Cardiac septum (tissue), 1 donor: ENCODE measurements around the gene DDX6. TPM values are rescaled to one million over a fixed set of nuclear protein-coding genes. Genes with fewer than 3 reads are reported as not detected.
"Not testable (repeated sequence)": the region's sequence is repeated elsewhere in the genome, so short reads cannot be mapped to it uniquely, and the experiment has no call there.

Source experiments
- DNase-seq: peaks from one replicate; pipeline ENCODE4 v3.0.0-alpha.2; 2020; ENCODE audit warnings: low spot score
- intact Hi-C: fragments of 100-400 bp; cut with DNase I; formaldehyde crosslinking; loops from one replicate; pipeline ENCODE4 v1.14.0; 2022
- total RNA-seq: library from RNA; stranded (reverse); fragmentation: NEBNext Ultra II Directional; extraction: Animal tissue kit (Norgen Biotek cat#: 25700); gene quantifications from one replicate; pipeline ENCODE4 v1.2.1, GENCODE V29; 2021
- donor health status: DM: no; HTN: no; CAD: no.

Gene DDX6
- total RNA-seq, 1 donor from 2014 or later: 118 TPM

GRCh38 chr11:118714816-118715215 is 76.1 kb downstream of the DDX6 start:
- intact Hi-C loops: no loop called here

GRCh38 chr11:118714416-118714815 is 76.5 kb downstream of the DDX6 start:
- intact Hi-C loops, DNase-seq: not testable (repeated sequence)

More at GRCh38 chr11:118714816-118715215, 76.1 kb downstream of the DDX6 start:
- DNase-seq: no peak

GRCh38 chr11:118708296-118708695 is 82.7 kb downstream of the DDX6 start:
- intact Hi-C loops: no loop called here
- DNase-seq: no peak

- no peak for DNase-seq
- intact Hi-C loops: no loop called here
Measured at GRCh38 chr11:118706546-118706825, 84.5 kb downstream of the DDX6 start.

- intact Hi-C loops: no loop called here
- no peak for DNase-seq
Measured at GRCh38 chr11:118705791-118706545, 85.0 kb downstream of the DDX6 start.

GRCh38 chr11:118705111-118705741 is 85.7 kb downstream of the DDX6 start:
- intact Hi-C loops: no loop called here
- no peak for DNase-seq

- intact Hi-C loops: no loop called here
- no peak for DNase-seq
Measured at GRCh38 chr11:118703563-118704106, 87.3 kb downstream of the DDX6 start.

- intact Hi-C loops: no loop called here
Measured at GRCh38 chr11:118699506-118700220, 91.3 kb downstream of the DDX6 start.

More at GRCh38 chr11:118699506-118700220, 91.3 kb downstream of the DDX6 start:
- no peak for DNase-seq

Other genes with a start within 250 kb of the DDX6 start
- gene IFT46, start 225.2 kb downstream of the DDX6 start, total RNA-seq: 24.0 TPM
- 118 TPM for gene ARCN1, start 218.8 kb downstream of the DDX6 start, total RNA-seq
- 155 TPM for gene PHLDB1, start 183.5 kb downstream of the DDX6 start, total RNA-seq
- not detected for gene TREH, start 111.5 kb downstream of the DDX6 start, total RNA-seq
- not detected for gene CXCR5, start 92.7 kb upstream of the DDX6 start, total RNA-seq
- 41.4 TPM for gene BCL9L, start 134.8 kb upstream of the DDX6 start, total RNA-seq
- not detected for gene UPK2, start 165.1 kb upstream of the DDX6 start, total RNA-seq
- gene FOXR1, start 180.6 kb upstream of the DDX6 start, total RNA-seq: not detected
- gene CENATAC, start 207.0 kb upstream of the DDX6 start, total RNA-seq: 15.0 TPM
- gene RPS25, start 227.2 kb upstream of the DDX6 start, total RNA-seq: 572 TPM
- gene TRAPPC4, start 227.6 kb upstream of the DDX6 start, total RNA-seq: 42.4 TPM
- gene SLC37A4, start 239.7 kb upstream of the DDX6 start, total RNA-seq: 3.9 TPM